A549 (cell line): ENCODE data around the gene MBLAC1. TPM values are rescaled to one million over a fixed set of nuclear protein-coding genes. Genes with fewer than 3 reads are reported as not detected.

ENCODE experiments used
- ATAC-seq, 2 experiments: fragments of 200-7000 bp in 1 of 2; fragments of >200 bp in 1 of 2; cut with Nextera tagmentation in 1 of 2; cut with Tn5 transposase in 1 of 2; 3 replicates each; pipeline versions ENCODE4 v1.8.0 to v1.9.1; 2018 to 2020; ENCODE audit warnings: mild to moderate bottlenecking in 1 of 2, moderate library complexity in 1 of 2
- CTCF ChIA-PET: fragments of 300-600 bp; sonication (Branson Sonifier 250); formaldehyde crosslinking; extraction: SDS; loops from one replicate; lab custom pipeline; 2021; ENCODE audit warnings: antibody characterized with exemption, inconsistent platforms; lab: Yijun Ruan, JAX
- POLR2A ChIA-PET: fragments of 350-600 bp; formaldehyde crosslinking; extraction: SDS; loops from one replicate; lab custom pipeline; 2021; ENCODE audit warnings: antibody characterized with exemption, inconsistent platforms; lab: Yijun Ruan, JAX
- DNase-seq, 2 experiments: peaks; one replicate each; pipeline versions ENCODE4 v3.0.0 to v3.0.0-alpha.2; 2011 to 2016; ENCODE audit warnings: low read depth in 1 of 2, low spot score in 1 of 2
- FAIRE-seq: peaks from 2 replicates; lab custom pipeline; 2011; peaks lifted over from hg19 to GRCh38; lab: Jason Lieb, UNC
- H3K27ac ChIP-seq, 2 experiments: fragments of >200 bp; sonication (Bioruptor Twin); formaldehyde crosslinking; 3 replicates each; pipeline ENCODE4 v1.5.1; 2016 to 2017
- H3K4me1 ChIP-seq: fragments of >200 bp; sonication (Bioruptor Twin); formaldehyde crosslinking; 3 replicates; pipeline ENCODE4 v1.6.1; 2016
- H3K4me2 ChIP-seq: fragments of >200 bp; sonication (Bioruptor Twin); formaldehyde crosslinking; 3 replicates; pipeline ENCODE4 v1.6.1; 2016
- H3K4me3 ChIP-seq: fragments of >200 bp; sonication (Bioruptor Twin); formaldehyde crosslinking; 3 replicates; pipeline ENCODE4 v1.5.1; 2016
- H3K9me3 ChIP-seq: fragments of >200 bp; sonication (Bioruptor Twin); formaldehyde crosslinking; 3 replicates; pipeline ENCODE4 v1.6.1; 2016
- ATOH8 ChIP-seq: fragments of 250-450 bp; sonication (Bioruptor Pico); IDR thresholded peaks from 2 replicates; pipeline ENCODE4 v1.5.0; 2020; ENCODE audit warnings: low read depth, mild to moderate bottlenecking, moderate library complexity
- BCL3 ChIP-seq: fragments of >200 bp; sonication (Bioruptor Twin); formaldehyde crosslinking; IDR thresholded peaks from 3 replicates; pipeline ENCODE4 v1.6.1; 2016
- CBX2 ChIP-seq: fragments of 200-600 bp; sonication (generic); IDR thresholded peaks from 2 replicates; pipeline ENCODE4 v1.6.1; 2016; ENCODE audit warnings: low read depth, mild to moderate bottlenecking, borderline replicate concordance
- CHD4 ChIP-seq: fragments of 200-600 bp; sonication (generic); IDR thresholded peaks from 2 replicates; pipeline ENCODE4 v1.6.1; 2016; ENCODE audit warnings: antibody characterized with exemption, mild to moderate bottlenecking, borderline replicate concordance
- ELK1 ChIP-seq: fragments of 150-350 bp; IDR thresholded peaks from 2 replicates; pipeline ENCODE4 v1.6.1; 2014; ENCODE audit warnings: low read depth, mild to moderate bottlenecking, low read length
- FOSL2 ChIP-seq, 2 experiments: fragments of 450-650 bp in 1 of 2; fragments of >200 bp in 1 of 2; sonication (Bioruptor Twin) in 1 of 2; formaldehyde crosslinking; IDR thresholded peaks; 2 replicates each; pipeline versions ENCODE4 v1.5.0 to v1.6.1; 2016 to 2020; ENCODE audit warnings: mild to moderate bottlenecking in 1 of 2, moderate library complexity in 1 of 2
- HMGXB4 ChIP-seq: fragments of 250-450 bp; sonication (Bioruptor Pico); IDR thresholded peaks from 2 replicates; pipeline ENCODE4 v1.5.0; 2021; ENCODE audit warnings: mild to moderate bottlenecking, moderate library complexity, borderline replicate concordance
- HOXA7 ChIP-seq: fragments of 250-450 bp; sonication (Bioruptor Pico); IDR thresholded peaks from 2 replicates; pipeline ENCODE4 v1.5.0; 2020; ENCODE audit warnings: mild to moderate bottlenecking, moderate library complexity
- HOXB5 ChIP-seq: fragments of 250-450 bp; sonication (Bioruptor Pico); IDR thresholded peaks from 2 replicates; pipeline ENCODE4 v1.5.0; 2020; ENCODE audit warnings: mild to moderate bottlenecking, moderate library complexity
- JUNB ChIP-seq: fragments of >200 bp; sonication (Bioruptor Twin); formaldehyde crosslinking; IDR thresholded peaks from 2 replicates; pipeline ENCODE4 v1.6.1; 2016
- MAFK ChIP-seq: fragments of 450-650 bp; IDR thresholded peaks from 2 replicates; pipeline ENCODE4 v1.6.1; 2014; ENCODE audit not compliant: partially characterized antibody
- MAX ChIP-seq: IDR thresholded peaks from 2 replicates; pipeline ENCODE4 v1.6.1; 2012
- NR3C1 ChIP-seq: fragments of >200 bp; sonication (Bioruptor Twin); formaldehyde crosslinking; IDR thresholded peaks from 3 replicates; pipeline ENCODE4 v1.6.1; 2017
- PHF8 ChIP-seq: fragments of 200-600 bp; sonication (generic); IDR thresholded peaks from 2 replicates; pipeline ENCODE4 v1.6.1; 2016; ENCODE audit warnings: low read depth, mild to moderate bottlenecking, antibody characterized with exemption, moderate library complexity, borderline replicate concordance
- SMC3 ChIP-seq: fragments of >200 bp; sonication (Bioruptor Twin); formaldehyde crosslinking; IDR thresholded peaks from 3 replicates; pipeline ENCODE4 v1.6.1; 2018; ENCODE audit warnings: inconsistent platforms
- SREBF2 ChIP-seq: fragments of 450-650 bp; IDR thresholded peaks from 2 replicates; pipeline ENCODE4 v1.6.1; 2014; ENCODE audit warnings: mild to moderate bottlenecking, moderate library complexity
- TP53 ChIP-seq: fragments of 250-450 bp; sonication (Bioruptor Pico); IDR thresholded peaks from 2 replicates; pipeline ENCODE4 v1.5.0; 2021; ENCODE audit warnings: mild to moderate bottlenecking, moderate library complexity
- WGBS: methylation state at CpG from one replicate; pipeline ENCODE4 v1.1.6; 2017; ENCODE audit errors: missing lambda C conversion rate; 5-methylcytosine and 5-hydroxymethylcytosine counted together
- polyA plus RNA-seq, 4 experiments: library from polyadenylated mRNA; depleted of rRNA in 3 of 4; stranded (reverse); fragments of >200 nt; fragmentation: RNase III in 1 of 4; extraction: RNeasy Plus Mini Kit Qiagen cat#74134 plus additional on column Dnase treatment in 1 of 4; gene quantifications; 2 replicates in 3 of 4; 3 replicates in 1 of 4; pipeline ENCODE4 v1.2.3, GENCODE V29; 2011 to 2017

MBLAC1 gene
- polyA plus RNA-seq, 2 of the 4 experiments (the other 2 are of a cell fraction) = 0.63 to 2.6 TPM

GRCh38 chr7:100085515-100085914, 41.3 kb upstream of the MBLAC1 start:
- no peak for TF ChIP-seq PHF8
- no peak for TF ChIP-seq MAX

GRCh38 chr7:100087055-100087750, 39.6 kb upstream of the MBLAC1 start:
- Histone ChIP-seq H3K4me3 (no peak overlapping the region), H3K27ac (0 out of 6 replicates have a peak overlapping the region, but pooled peaks of 1 of the 2 experiments have one; percentile 23), H3K4me2 (no peak overlapping the region), H3K4me1 (peaks cover 14% of the 10 kb centered on the region), H3K9me3 (no peaks in the 10 kb centered on the region)
- WGBS = 70% methylated on average over 10 of the region's 10 CpGs
- POLR2A ChIA-PET = interaction anchor here (0.6 to 4.8 kb wide), 2 partner anchors 14 to 93 kb away, joined by 3 to 46 read pairs; partner anchors contain the start of genes AP4M1 and MCM7
- no peak for FAIRE-seq
- DNase-seq = peak in 1 of 2 experiments; percentile 56
- CTCF ChIA-PET = interaction anchor here (0.6 to 1.9 kb wide), 2 partner anchors 15 to 78 kb away, joined by 3 to 4 read pairs; partner anchors contain the start of gene AP4M1
- TF ChIP-seq SMC3 = no peak
- no peak for TF ChIP-seq FOSL2 (IDR thresholded peaks at IDR 0.05)
- peak; percentile 34; the same call in 1 of the 2 replicates for TF ChIP-seq FOSL2 (CRISPR knock-in tag; IDR thresholded peaks at IDR 0.05)
- no peak for TF ChIP-seq TP53 (CRISPR knock-in tag)
- ATAC-seq = peak in 1 of 2 experiments; percentile 3; a peak in 1 of 6 replicates

More at GRCh38 chr7:100085515-100085914, 41.3 kb upstream of the MBLAC1 start:
- CTCF ChIA-PET = interaction anchor here (1.3 to 2.2 kb wide), 2 partner anchors 36 to 92 kb away, joined by 4 to 6 read pairs; partner anchors contain the start of gene ZSCAN21
- 51% methylated on average over 3 of the region's 3 CpGs for WGBS
- no peak for ATAC-seq
- no peak for FAIRE-seq
- H3K4me2 ChIP-seq = no peak overlapping the region
- no peak for DNase-seq
- no peak overlapping the region for H3K27ac ChIP-seq
- H3K4me1 ChIP-seq = peaks cover 14% of the 10 kb centered on the region
- POLR2A ChIA-PET = interaction anchor here (0.7 to 0.9 kb wide), 2 partner anchors 16 to 90 kb away, joined by 3 read pairs; partner anchors contain the start of gene AP4M1
- H3K9me3 ChIP-seq = no peaks in the 10 kb centered on the region
- no peak overlapping the region for H3K4me3 ChIP-seq

GRCh38 chr7:100088095-100088620, 38.6 kb upstream of the MBLAC1 start:
- DNase-seq (no peak), ATAC-seq (no peak), FAIRE-seq (no peak)
- ChIA-PET POLR2A (interaction anchor here (0.6 to 4.8 kb wide), 3 partner anchors 13 to 341 kb away, joined by 3 to 46 read pairs (median 3); partner anchors contain the start of genes AP4M1, MCM7 and ZCWPW1), CTCF (interaction anchor here (0.6 to 1.9 kb wide), 3 partner anchors 14 to 95 kb away, joined by 3 to 4 read pairs (median 3); partner anchors contain the start of gene AP4M1)
- Histone ChIP-seq H3K27ac (peak overlapping the region; percentile 88 to 94), H3K4me1 (peaks cover 14% of the 10 kb centered on the region), H3K4me2 (peak overlapping the region; percentile 86), H3K4me3 (peak overlapping the region; percentile 69), H3K9me3 (no peaks in the 10 kb centered on the region)
- TF ChIP-seq HOXA7 (no peak), SMC3 (no peak), TP53 (CRISPR knock-in tag) (no peak), BCL3 (no peak), CBX2 (no peak), ATOH8 (CRISPR knock-in tag) (no peak), HOXB5 (CRISPR knock-in tag) (no peak), SREBF2 (no peak), HMGXB4 (CRISPR knock-in tag) (no peak), CHD4 (no peak), MAFK (no peak), JUNB (no peak), ELK1 (no peak), NR3C1 (no peak)
- WGBS = 85% methylated on average over 11 of the region's 11 CpGs
